Gastroesophageal sphincter (tissue), 3 donors: ENCODE results near the gene PRKN.

Experiments
- CTCF ChIP-seq, 4 experiments: fragments of 200-600 bp in 2 of 4; fragments of 450-650 bp in 2 of 4; sonication (generic) in 1 of 4; IDR thresholded peaks; one replicate each; pipeline ENCODE4 v1.5.1; 2017 to 2019; ENCODE audit warnings: antibody characterized with exemption in 4 of 4, mild to moderate bottlenecking in 2 of 4, moderate library complexity in 2 of 4
- EP300 ChIP-seq: sonication (generic); formaldehyde crosslinking; IDR thresholded peaks from one replicate; pipeline ENCODE4 v1.6.1; 2017; ENCODE audit warnings: antibody characterized with exemption, mild to moderate bottlenecking
- POLR2AphosphoS5 ChIP-seq: sonication (generic); formaldehyde crosslinking; IDR thresholded peaks from one replicate; pipeline ENCODE4 v1.6.1; 2017; ENCODE audit warnings: antibody characterized with exemption

GRCh38 chr6:162576016-162576415, 151.6 kb downstream of the PRKN start:
- no peak for TF ChIP-seq CTCF (IDR thresholded peaks at IDR 0.05)
- no peak for TF ChIP-seq POLR2AphosphoS5
- TF ChIP-seq EP300 = no peak
